Caki2 (cell line): ENCODE results near the gene ZSCAN20. TPM values are rescaled to one million over a fixed set of nuclear protein-coding genes. Genes with fewer than 3 reads are reported as not detected.
"Not testable (repeated sequence)": the region's sequence is repeated elsewhere in the genome, so short reads cannot be mapped to it uniquely, and the experiment has no call there.

ENCODE experiments used
- DNase-seq: peaks from one replicate; pipeline ENCODE4 v3.0.0-alpha.2; 2015; ENCODE audit warnings: low read depth
- in situ Hi-C: cut with HindIII; loops from 2 replicates; pipeline ENCODE4 v1.10.0; 2016; ENCODE audit warnings: low sequenced_read_pairs, low pct_unique_long_range_greater_than_20kb, mixed read lengths
- total RNA-seq: library from RNA; depleted of rRNA; stranded (reverse); fragments of >200 nt; shearing (Covaris generic); gene quantifications from 2 replicates; pipeline ENCODE4 v1.2.3, GENCODE V29; 2014; ENCODE audit warnings: low replicate concordance

ZSCAN20 gene
- total RNA-seq, 1 experiment from 2014 or later = 8.3 TPM

- DNase-seq = no peak
- in situ Hi-C loops = no loop called here
Measured at GRCh38 chr1:33468531-33468930, 3.9 kb upstream of the ZSCAN20 start.

GRCh38 chr1:33468967-33469366 lies 3.5 kb upstream of the ZSCAN20 start:
- no peak for DNase-seq
- in situ Hi-C loops = no loop called here

- in situ Hi-C loops = no loop called here
- DNase-seq = no peak
Measured at GRCh38 chr1:33469691-33470090, 2.8 kb upstream of the ZSCAN20 start.

- DNase-seq = peak; percentile 80
- in situ Hi-C loops = no loop called here
Measured at GRCh38 chr1:33470495-33471012, 1.9 kb upstream of the ZSCAN20 start.

GRCh38 chr1:33471416-33471815 lies 1.0 kb upstream of the ZSCAN20 start:
- no peak for DNase-seq
- in situ Hi-C loops = no loop called here

- DNase-seq = no peak
- in situ Hi-C loops = no loop called here
Measured at GRCh38 chr1:33473900-33474299, 1.5 kb downstream of the ZSCAN20 start.

GRCh38 chr1:33477451-33477850 lies 5.0 kb downstream of the ZSCAN20 start:
- in situ Hi-C loops = no loop called here
- DNase-seq = no peak

GRCh38 chr1:33482412-33482811 lies 10.0 kb downstream of the ZSCAN20 start:
- DNase-seq = no peak
- in situ Hi-C loops = no loop called here

GRCh38 chr1:33488624-33489023 lies 16.2 kb downstream of the ZSCAN20 start:
- no peak for DNase-seq
- in situ Hi-C loops = no loop called here

- in situ Hi-C loops = no loop called here
- DNase-seq = no peak
Measured at GRCh38 chr1:33494929-33495328, 22.5 kb downstream of the ZSCAN20 start.

- in situ Hi-C loops = no loop called here
- DNase-seq = no peak
Measured at GRCh38 chr1:33497410-33497809, 25.0 kb downstream of the ZSCAN20 start.

GRCh38 chr1:33500547-33500946 lies 28.1 kb downstream of the ZSCAN20 start:
- in situ Hi-C loops = no loop called here
- DNase-seq = no peak

- no peak for DNase-seq
- in situ Hi-C loops = no loop called here
Measured at GRCh38 chr1:33501309-33501708, 28.9 kb downstream of the ZSCAN20 start.

GRCh38 chr1:33501774-33502173 lies 29.3 kb downstream of the ZSCAN20 start:
- in situ Hi-C loops = no loop called here
- DNase-seq = no peak

- DNase-seq = no peak
- in situ Hi-C loops = no loop called here
Measured at GRCh38 chr1:33502726-33503125, 30.3 kb downstream of the ZSCAN20 start.

GRCh38 chr1:33503506-33503905 lies 31.1 kb downstream of the ZSCAN20 start:
- in situ Hi-C loops = no loop called here
- DNase-seq = no peak

- in situ Hi-C loops = no loop called here
- no peak for DNase-seq
Measured at GRCh38 chr1:33507661-33508060, 35.2 kb downstream of the ZSCAN20 start.

- DNase-seq = no peak
- in situ Hi-C loops = no loop called here
Measured at GRCh38 chr1:33508151-33508550, 35.7 kb downstream of the ZSCAN20 start.

GRCh38 chr1:33509276-33509675 lies 36.8 kb downstream of the ZSCAN20 start:
- DNase-seq, in situ Hi-C loops: not testable (repeated sequence)

GRCh38 chr1:33512226-33513011 lies 40.0 kb downstream of the ZSCAN20 start:
- DNase-seq = no peak
- in situ Hi-C loops = no loop called here
